NCI-H1417 treated with DMSO at 0.1 percent for 48 hours (cell line): ENCODE results near the gene NFATC1.

Source experiments
- DNase-seq: peaks from one replicate; lab custom pipeline; 2025; lab: John Stamatoyannopoulos, UW

Gene NFATC1

DNA sequence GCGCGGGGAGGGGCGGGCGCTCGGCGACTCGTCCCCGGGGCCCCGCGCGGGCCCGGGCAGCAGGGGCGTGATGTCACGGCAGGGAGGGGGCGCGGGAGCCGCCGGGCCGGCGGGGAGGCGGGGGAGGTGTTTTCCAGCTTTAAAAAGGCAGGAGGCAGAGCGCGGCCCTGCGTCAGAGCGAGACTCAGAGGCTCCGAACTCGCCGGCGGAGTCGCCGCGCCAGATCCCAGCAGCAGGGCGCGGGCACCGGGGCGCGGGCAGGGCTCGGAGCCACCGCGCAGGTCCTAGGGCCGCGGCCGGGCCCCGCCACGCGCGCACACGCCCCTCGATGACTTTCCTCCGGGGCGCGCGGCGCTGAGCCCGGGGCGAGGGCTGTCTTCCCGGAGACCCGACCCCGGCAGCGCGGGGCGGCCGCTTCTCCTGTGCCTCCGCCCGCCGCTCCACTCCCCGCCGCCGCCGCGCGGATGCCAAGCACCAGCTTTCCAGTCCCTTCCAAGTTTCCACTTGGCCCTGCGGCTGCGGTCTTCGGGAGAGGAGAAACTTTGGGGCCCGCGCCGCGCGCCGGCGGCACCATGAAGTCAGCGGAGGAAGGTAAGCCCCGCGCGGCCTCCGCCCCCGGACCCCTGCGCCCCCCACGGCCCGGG lies at the start of gene NFATC1:
TSS of gene NFATC1 (plus strand) at position 170 of the 644 bp plus-strand sequence. CDS start at position 465, 295 bp downstream.
- DNase-seq = no peak

GRCh38 chr18:79345981-79346380 lies 49.7 kb upstream of the NFATC1 start:
- no peak for DNase-seq

DNA sequence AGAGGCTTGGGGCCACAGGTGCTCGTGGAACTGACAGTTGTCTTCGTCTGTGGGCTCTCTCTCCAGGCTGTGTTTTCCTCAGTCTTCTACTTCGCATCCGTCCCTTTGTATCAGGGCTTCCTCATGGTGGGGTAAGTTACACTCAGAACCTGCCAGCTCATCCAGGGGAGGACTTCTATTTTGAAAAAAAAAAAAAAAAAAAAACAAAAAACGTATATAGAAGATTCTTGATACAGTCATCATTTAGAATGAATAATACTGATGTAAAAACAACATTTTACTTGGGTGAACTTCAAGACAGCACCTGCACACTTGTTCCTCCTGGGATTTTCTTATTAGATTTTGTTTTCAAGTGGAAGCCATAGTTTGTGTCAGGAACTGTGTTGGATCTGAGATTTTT lies 47.7 kb upstream of the NFATC1 start:
- DNase-seq = no peak

DNA sequence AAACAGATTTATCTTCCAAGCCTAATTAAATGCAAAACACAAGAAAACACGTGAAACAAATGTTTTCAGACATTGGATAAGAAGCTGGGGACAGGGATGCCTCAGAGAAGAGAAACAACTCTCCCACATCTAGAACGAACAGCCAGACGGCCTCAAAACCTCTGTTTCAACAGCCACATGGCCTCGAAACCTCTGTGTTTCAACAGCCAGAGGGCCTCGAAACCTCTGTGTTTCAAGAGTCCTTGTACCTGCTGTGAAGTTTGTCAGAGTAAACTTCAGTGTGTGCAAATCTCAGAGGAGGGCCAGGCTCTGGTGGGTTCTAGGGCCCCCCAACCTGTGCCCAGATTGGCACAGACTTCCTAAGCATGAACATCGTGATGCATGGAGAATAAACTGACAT lies 43.3 kb upstream of the NFATC1 start:
- no peak for DNase-seq

GRCh38 chr18:79353267-79353666 lies 42.5 kb upstream of the NFATC1 start:
- no peak for DNase-seq

GRCh38 chr18:79354350-79354749 lies 41.4 kb upstream of the NFATC1 start:
- no peak for DNase-seq

- no peak for DNase-seq
Measured at GRCh38 chr18:79355433-79356335, 40.0 kb upstream of the NFATC1 start.

- no peak for DNase-seq
Measured at GRCh38 chr18:79356435-79356834, 39.3 kb upstream of the NFATC1 start.

- no peak for DNase-seq
Measured at GRCh38 chr18:79360933-79361332, 34.8 kb upstream of the NFATC1 start.

- no peak for DNase-seq
Measured at GRCh38 chr18:79361766-79362522, 33.8 kb upstream of the NFATC1 start.

DNA sequence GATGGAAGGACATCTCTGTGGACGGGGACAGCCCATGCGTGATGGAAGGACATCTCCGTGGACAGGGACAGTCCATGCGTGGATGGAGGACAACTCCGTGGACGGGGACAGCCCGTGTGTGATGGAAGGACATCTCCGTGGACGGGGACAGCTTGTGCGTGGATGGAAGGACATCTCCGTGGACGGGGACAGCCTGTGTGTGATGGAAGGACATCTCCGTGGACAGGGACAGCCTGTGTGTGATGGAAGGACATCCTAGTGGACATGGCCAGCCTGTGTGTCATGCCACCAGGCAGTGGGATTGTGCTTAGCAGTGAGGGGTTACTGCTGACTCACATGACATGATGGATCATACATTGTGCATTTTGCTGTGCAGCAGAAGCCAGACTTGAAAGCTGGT lies 30.0 kb upstream of the NFATC1 start:
- DNase-seq = no peak

DNA sequence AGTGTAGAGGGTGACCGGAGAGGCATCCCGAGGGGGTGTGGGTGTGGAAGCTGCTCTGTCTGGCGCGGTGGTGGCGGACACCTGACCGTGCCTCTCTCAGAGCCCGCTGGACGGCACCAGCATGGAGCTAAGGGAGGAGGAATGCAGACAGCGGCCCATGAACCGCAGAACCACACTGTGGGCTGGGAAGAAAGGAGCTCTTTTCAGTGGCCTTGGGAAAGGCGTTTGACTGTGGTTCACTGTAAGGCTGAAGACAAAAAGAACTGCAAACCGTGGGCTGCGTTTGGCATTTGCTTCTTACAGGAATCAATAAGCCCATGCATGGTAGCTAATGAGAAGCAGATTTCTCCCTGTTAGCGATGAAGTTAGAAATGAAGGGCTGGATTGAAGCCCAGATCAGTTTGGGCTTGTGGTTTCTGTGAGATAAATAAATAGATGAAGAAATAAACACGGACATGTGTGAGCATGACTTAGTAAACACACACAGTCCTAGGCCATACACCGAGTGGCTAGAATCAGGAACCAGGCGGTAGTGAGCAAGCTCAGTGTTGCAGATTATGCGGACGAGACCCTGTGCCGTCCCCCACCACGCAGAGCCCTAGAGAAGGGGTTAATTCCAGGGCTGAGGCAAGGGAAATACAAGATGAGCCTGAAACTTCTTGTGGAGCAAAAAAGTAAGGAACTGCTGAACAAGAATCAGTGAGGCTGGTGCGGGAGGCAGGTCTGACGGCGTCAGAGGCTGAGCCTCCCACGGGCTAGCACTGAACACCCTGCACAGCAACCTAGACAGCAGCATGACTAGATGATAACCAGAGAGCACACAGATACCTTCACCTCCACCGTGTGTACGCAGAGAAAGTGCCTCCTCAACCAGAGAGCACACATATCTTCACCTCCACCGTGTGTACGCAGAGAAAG lies 29.3 kb upstream of the NFATC1 start:
- DNase-seq = no peak

DNA sequence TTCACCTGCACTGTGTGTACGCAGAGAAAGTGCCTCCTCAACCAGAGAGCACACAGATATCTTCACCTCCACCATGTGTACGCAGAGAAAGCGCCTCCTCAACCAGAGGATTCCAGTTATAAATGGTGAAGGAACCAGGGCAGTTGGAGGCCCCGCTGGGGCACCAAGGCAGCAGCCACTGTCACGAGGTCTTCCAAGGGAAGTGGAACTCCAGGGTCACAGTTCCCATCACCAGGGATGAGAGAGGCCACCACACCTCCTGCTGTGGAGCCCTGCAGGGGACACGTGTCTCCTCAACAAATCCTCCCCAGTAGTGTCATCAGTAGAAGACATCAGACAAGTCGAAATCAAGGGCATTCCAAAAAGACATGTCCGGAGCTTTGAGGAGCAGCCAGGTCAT lies 28.2 kb upstream of the NFATC1 start:
- DNase-seq = no peak

DNA sequence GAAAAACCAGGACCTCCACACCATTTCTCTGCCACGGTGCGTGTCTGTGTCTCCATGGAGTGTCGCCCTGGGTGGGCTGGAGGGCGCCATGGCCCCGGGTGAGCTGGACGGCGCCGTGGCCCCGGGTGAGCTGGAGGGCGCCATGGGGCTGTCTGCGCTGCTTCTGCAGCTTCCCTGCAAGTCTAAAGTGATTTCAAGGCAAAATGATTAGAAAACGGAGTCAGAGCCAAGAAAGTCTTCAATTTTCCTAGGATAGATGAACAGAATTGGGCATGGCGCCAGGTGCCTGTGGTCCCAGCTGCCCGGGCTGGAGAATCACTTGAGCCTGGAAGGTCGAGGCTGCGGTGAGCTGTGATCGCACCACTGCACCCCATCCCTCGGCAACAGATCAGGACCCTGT lies 27.7 kb upstream of the NFATC1 start:
- no peak for DNase-seq

GRCh38 chr18:79368681-79369080 lies 27.0 kb upstream of the NFATC1 start:
- no peak for DNase-seq

DNA sequence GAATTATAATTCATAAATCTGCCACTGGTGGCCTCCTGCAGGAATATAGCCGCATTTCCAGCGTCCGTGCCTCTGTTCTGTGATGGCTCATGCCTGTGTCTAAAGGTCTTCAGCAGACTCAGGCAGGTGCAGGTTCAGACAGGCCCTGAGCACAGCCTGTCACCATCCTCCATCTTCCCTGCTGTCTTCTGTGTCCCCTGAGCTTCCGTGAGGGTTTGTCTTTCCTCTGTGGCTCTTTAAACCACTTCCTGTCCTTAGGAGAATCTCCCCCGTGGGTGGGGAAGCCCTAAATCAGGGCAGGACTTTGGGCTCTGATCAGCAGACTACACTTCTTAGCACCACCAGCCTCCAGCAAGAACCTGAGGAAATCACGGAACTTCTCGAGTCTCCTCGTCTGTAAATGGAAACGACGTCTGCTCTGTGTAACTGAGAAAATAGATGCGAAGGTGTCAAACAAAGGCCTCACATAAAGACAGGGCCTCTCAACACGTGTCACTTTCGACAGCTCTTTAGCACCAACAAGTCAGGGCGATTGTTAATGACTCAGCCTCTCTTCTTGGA lies 24.1 kb upstream of the NFATC1 start:
- no peak for DNase-seq

GRCh38 chr18:79372461-79372860 lies 23.3 kb upstream of the NFATC1 start:
- DNase-seq = no peak

GRCh38 chr18:79372991-79373390 lies 22.7 kb upstream of the NFATC1 start:
- no peak for DNase-seq

- DNase-seq = no peak
Measured at GRCh38 chr18:79373736-79374135, 22.0 kb upstream of the NFATC1 start.

GRCh38 chr18:79374408-79375171 lies 21.1 kb upstream of the NFATC1 start:
- no peak for DNase-seq
